Measurements from ENCODE around the gene RPN2. TPM values are rescaled to one million over a fixed set of nuclear protein-coding genes. Genes with fewer than 3 reads are reported as not detected.

The RPN2 gene
- total RNA-seq = 201 and 216 TPM in 2 replicates

DNA sequence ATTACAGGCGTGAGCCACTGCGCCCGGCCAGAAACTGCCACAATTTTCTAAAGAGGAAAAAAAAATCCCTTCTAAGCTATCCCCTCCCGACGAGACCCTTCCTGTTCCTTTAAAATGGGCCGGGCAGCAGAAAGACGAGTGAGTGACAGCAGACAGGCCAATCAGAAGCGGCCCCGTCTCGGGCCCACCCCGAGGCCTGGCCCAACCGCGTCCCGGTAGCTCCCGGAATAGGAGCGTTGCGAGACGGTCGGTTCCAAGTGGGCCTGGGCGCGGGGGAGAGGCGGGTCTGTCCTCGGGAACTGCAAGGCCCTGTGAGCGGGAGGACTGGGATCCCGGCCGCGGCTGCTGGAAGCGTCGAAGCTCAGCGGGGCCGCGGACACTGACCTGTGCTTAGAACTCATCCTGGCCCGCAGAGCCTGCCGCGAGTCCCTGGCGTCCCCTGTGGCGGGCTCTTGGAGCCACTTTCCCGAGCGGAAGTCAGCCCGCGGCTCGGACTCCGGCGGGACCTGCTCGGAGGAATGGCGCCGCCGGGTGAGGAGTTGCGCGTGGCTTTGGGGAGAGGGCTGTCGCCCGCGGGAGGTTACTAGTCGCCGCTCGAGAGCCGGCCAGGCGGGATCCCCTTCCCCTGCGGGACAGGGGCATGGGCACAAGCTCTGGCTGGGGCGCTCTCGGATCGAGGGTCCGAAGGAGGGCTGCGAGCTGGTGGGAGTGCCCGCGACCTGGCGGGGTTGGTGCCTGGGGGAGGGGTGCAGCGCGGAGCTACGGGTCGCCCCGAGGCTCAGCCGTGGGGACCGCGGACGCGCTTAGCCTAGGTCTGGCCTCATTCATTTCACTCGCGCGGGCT is at the start of gene RPN2, which contains the start of gene MROH8:
Gene RPN2 (plus strand): TSS at position 492 of the 844 bp plus-strand sequence. CDS start 27 bp downstream, at position 519.
Gene MROH8 (minus strand): TSS at position 710 of the 844 bp plus-strand sequence.

GRCh38 chr20:37261714-37262113 is 82.6 kb downstream of the RPN2 start, which contains the start of gene GHRH:
GHRH (minus strand) TSS chr20:37261814; CDS start chr20:37256889, 4,925 bp downstream.

Other genes with a start within 250 kb of the RPN2 start
- 3.8 and 10.8 TPM in 2 replicates for gene SAMHD1, start 227.6 kb upstream of the RPN2 start, total RNA-seq
- 6.2 and 7.5 TPM in 2 replicates for gene RBL1, start 83.3 kb upstream of the RPN2 start, total RNA-seq
- under 0.01 and 0.43 TPM in 2 replicates for gene MROH8, start 218 bp downstream of the RPN2 start, total RNA-seq
- not detected in 2 replicates for gene GHRH, start 82.5 kb downstream of the RPN2 start, total RNA-seq
- 15.7 and 20.2 TPM in 2 replicates for gene MANBAL, start 110.3 kb downstream of the RPN2 start, total RNA-seq
- gene SRC, start 166.8 kb downstream of the RPN2 start, total RNA-seq = 22.0 and 32.0 TPM in 2 replicates

Data from tracheal epithelial cell (primary cell).